HCT116 (cell line): ENCODE data around the gene ZDHHC14. TPM values are rescaled to one million over a fixed set of nuclear protein-coding genes. Genes with fewer than 3 reads are reported as not detected.

Experiments used
- ATAC-seq: fragments of 200-7000 bp; cut with Tn5 transposase; 2 replicates; pipeline ENCODE4 v1.9.1; 2020; ENCODE audit warnings: mild to moderate bottlenecking, moderate library complexity
- BruUV-seq: library from RNA; stranded (reverse); fragments of 400-500 nt; replicated peaks from 2 replicates; lab custom pipeline; 2021; lab: Mats Ljungman, UMichigan
- CTCF ChIA-PET: fragments of 300-600 bp; sonication (Branson Sonifier 250); formaldehyde crosslinking; loops from one replicate; lab custom pipeline; 2021; ENCODE audit warnings: antibody characterized with exemption; lab: Charles Lee
- POLR2A ChIA-PET: fragments of 300-600, 350-600 bp; sonication (Branson Sonifier 250); formaldehyde crosslinking; loops from one replicate; lab custom pipeline; 2021; ENCODE audit warnings: antibody characterized with exemption; lab: Charles Lee
- RAD21 ChIA-PET, 2 experiments: fragments of 300-600 bp; sonication (Branson Sonifier 250); formaldehyde crosslinking; loops; one replicate each; lab custom pipeline; 2023; ENCODE audit warnings: low total read pairs in 2 of 2; ENCODE audit not compliant: uncharacterized antibody in 2 of 2, unreplicated experiment in 2 of 2, low non-redundant PET in 1 of 2; lab: Charles Lee
- DNase-seq: peaks from one replicate; pipeline ENCODE4 v3.0.0-alpha.2; 2010; ENCODE audit warnings: low read depth, low spot score
- H2AFZ ChIP-seq: fragments of 200-600 bp; shearing (Covaris generic), sonication (generic); 2 replicates; pipeline ENCODE4 v1.6.1; 2017; ENCODE audit warnings: low read depth, mixed run types, mixed read lengths, antibody characterized with exemption, low read length; ENCODE audit not compliant: poor library complexity, severe bottlenecking
- H3K27ac ChIP-seq: 2 replicates; pipeline ENCODE4 v1.5.1; 2012; ENCODE audit warnings: low read depth, low read length
- H3K27me3 ChIP-seq: fragments of 200-600 bp; sonication (generic); 2 replicates; pipeline ENCODE4 v1.6.1; 2016; ENCODE audit warnings: mixed run types, low read length, mixed read lengths; ENCODE audit not compliant: insufficient read depth
- H3K36me3 ChIP-seq, 2 experiments: fragments of 200-500 bp in 1 of 2; fragments of 200-600 bp in 1 of 2; sonication (Bioruptor generic) in 1 of 2; sonication (generic) in 1 of 2; 2 replicates each; pipeline versions ENCODE4 v1.5.1 to v1.6.1; 2014 to 2016; ENCODE audit warnings: low read length in 2 of 2, inconsistent platforms in 1 of 2, mixed read lengths in 1 of 2, mixed run types in 1 of 2; ENCODE audit not compliant: insufficient read depth in 2 of 2, control insufficient read depth in 1 of 2
- H3K4me1 ChIP-seq, 2 experiments: fragments of 200-600 bp in 1 of 2; sonication (generic) in 1 of 2; 2 replicates each; pipeline versions ENCODE4 v1.5.1 to v1.6.1; 2012 to 2017; ENCODE audit warnings: low read length in 2 of 2, inconsistent platforms in 1 of 2, mild to moderate bottlenecking in 1 of 2, mixed read lengths in 1 of 2, mixed run types in 1 of 2, moderate library complexity in 1 of 2; ENCODE audit not compliant: insufficient read depth in 2 of 2, control insufficient read depth in 1 of 2
- H3K4me2 ChIP-seq: fragments of 200-600 bp; sonication (generic); 2 replicates; pipeline ENCODE4 v1.6.1; 2017; ENCODE audit warnings: mixed run types, low read length, mixed read lengths
- H3K4me3 ChIP-seq, 2 experiments: fragments of 200-600 bp in 1 of 2; sonication (generic) in 1 of 2; replicated peaks in 1 of 2; 2 replicates each; pipeline ENCODE4 v1.5.1; 2011 to 2016; ENCODE audit warnings: low read length in 2 of 2, control low read depth in 1 of 2, low read depth in 1 of 2, mild to moderate bottlenecking in 1 of 2, mixed read lengths in 1 of 2, mixed run types in 1 of 2
- H3K79me2 ChIP-seq: fragments of 200-600 bp; sonication (generic); 2 replicates; pipeline ENCODE4 v1.6.1; 2017; ENCODE audit warnings: mild to moderate bottlenecking, mixed run types, low read length, moderate library complexity, mixed read lengths; ENCODE audit not compliant: insufficient read depth
- H3K9ac ChIP-seq: fragments of 200-600 bp; sonication (generic); 2 replicates; pipeline ENCODE4 v1.6.1; 2016; ENCODE audit warnings: low read length, mixed read lengths
- H3K9me2 ChIP-seq: fragments of 200-600 bp; sonication (generic), shearing (Covaris generic); 2 replicates; pipeline ENCODE4 v1.6.1; 2017; ENCODE audit warnings: mixed run types, mild to moderate bottlenecking, moderate library complexity; ENCODE audit not compliant: insufficient read depth
- H3K9me3 ChIP-seq, 2 experiments: fragments of 200-500 bp in 1 of 2; fragments of 200-600 bp in 1 of 2; sonication (Bioruptor generic) in 1 of 2; sonication (generic) in 1 of 2; 2 replicates each; pipeline ENCODE4 v1.6.1; 2014 to 2017; ENCODE audit warnings: low read length in 2 of 2, mixed read lengths in 2 of 2, inconsistent platforms in 1 of 2, low read depth in 1 of 2, mild to moderate bottlenecking in 1 of 2, mixed run types in 1 of 2, moderate library complexity in 1 of 2; ENCODE audit not compliant: control insufficient read depth in 1 of 2, insufficient read depth in 1 of 2
- H4K20me1 ChIP-seq: fragments of 200-600 bp; sonication (generic), shearing (Covaris generic); 2 replicates; pipeline ENCODE4 v1.6.1; 2017; ENCODE audit warnings: mixed run types, mild to moderate bottlenecking, moderate library complexity; ENCODE audit not compliant: insufficient read depth
- CEBPB ChIP-seq: IDR thresholded peaks from 2 replicates; pipeline ENCODE4 v1.6.1; 2012; ENCODE audit warnings: low read depth
- EGR1 ChIP-seq: IDR thresholded peaks from 2 replicates; pipeline ENCODE4 v1.6.1; 2012; ENCODE audit warnings: low read depth
- EZH2 ChIP-seq: fragments of 200-600 bp; sonication (generic); IDR thresholded peaks from 2 replicates; pipeline ENCODE4 v1.6.1; 2017; ENCODE audit warnings: antibody characterized with exemption, mixed run types
- EZH2phosphoT487 ChIP-seq: fragments of 200-600 bp; IDR thresholded peaks from 2 replicates; pipeline ENCODE4 v1.6.1; 2018; ENCODE audit warnings: antibody characterized with exemption, borderline replicate concordance
- POLR2AphosphoS5 ChIP-seq: IDR thresholded peaks from 2 replicates; pipeline ENCODE4 v1.6.1; 2011; ENCODE audit warnings: mild to moderate bottlenecking, low read depth, low read length, moderate library complexity
- REST ChIP-seq: IDR thresholded peaks from 2 replicates; pipeline ENCODE4 v1.6.1; 2012; ENCODE audit warnings: low read depth
- ZBTB33 ChIP-seq: IDR thresholded peaks from 2 replicates; pipeline ENCODE4 v1.6.1; 2011; ENCODE audit warnings: mild to moderate bottlenecking, low read length, moderate library complexity; ENCODE audit not compliant: insufficient replicate concordance; ENCODE audit errors: extremely low read depth
- intact Hi-C: fragments of 100-400 bp; cut with micrococcal nuclease; formaldehyde crosslinking; loops from 2 replicates; pipeline ENCODE4 v1.10.0; 2022
- total RNA-seq: library from RNA; stranded (reverse); gene quantifications from one replicate; pipeline ENCODE4 v1.2.1, GENCODE V29; 2021; ENCODE audit not compliant: unreplicated experiment

Gene ZDHHC14
- total RNA-seq, 1 experiment from 2014 or later: 5.3 TPM

DNA sequence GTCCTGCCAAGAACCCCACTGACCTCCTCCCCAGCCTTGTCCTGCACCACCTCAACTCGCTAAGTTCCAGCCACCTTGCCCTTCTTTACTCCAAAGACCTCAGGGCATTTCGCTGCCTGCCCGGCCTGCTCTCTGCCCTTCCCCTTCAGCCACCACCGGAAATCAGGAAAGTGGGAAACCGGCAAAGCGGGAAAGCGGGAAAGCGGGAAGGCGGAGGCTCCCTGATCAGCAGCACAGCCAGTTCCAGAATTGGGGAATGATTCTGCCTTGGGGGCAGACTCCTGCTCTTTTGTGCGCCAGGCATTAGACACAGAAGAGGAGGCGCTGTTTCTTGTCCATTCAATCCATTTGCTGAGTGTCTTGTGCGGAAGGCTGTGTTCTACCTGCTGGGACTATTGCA, 111.3 kb downstream of the ZDHHC14 start:
- H4K20me1 ChIP-seq: no peaks in the 10 kb centered on the region
- POLR2A ChIA-PET: no interaction called here
- intact Hi-C loops: no loop called here
- no peak overlapping the region for H3K9ac ChIP-seq
- H3K36me3 ChIP-seq: no peaks in the 10 kb centered on the region
- H3K79me2 ChIP-seq: no peaks in the 10 kb centered on the region
- TF ChIP-seq EZH2phosphoT487: no peak
- TF ChIP-seq EZH2: no peak
- TF ChIP-seq, all 23 proteins: peak for 0
- Histone ChIP-seq H3K27me3 (no peaks in the 10 kb centered on the region), H3K4me2 (no peak overlapping the region), H3K9me3 (no peaks in the 10 kb centered on the region), H3K4me3 (no peak overlapping the region), H3K27ac (no peak overlapping the region), H2AFZ (no peak overlapping the region), H3K9me2 (no peaks in the 10 kb centered on the region), H3K4me1 (no peaks in the 10 kb centered on the region)
- CTCF ChIA-PET: no interaction called here
- BruUV-seq: no TSS peak
- ATAC-seq (no peak), DNase-seq (no peak)
- RAD21 ChIA-PET: no interaction called here

GRCh38 chr6:157492741-157493140, 111.8 kb downstream of the ZDHHC14 start:
- Histone ChIP-seq H3K9ac (no peak overlapping the region), H3K9me3 (no peaks in the 10 kb centered on the region), H3K79me2 (no peaks in the 10 kb centered on the region), H3K9me2 (no peaks in the 10 kb centered on the region), H3K4me2 (no peak overlapping the region), H3K4me1 (no peaks in the 10 kb centered on the region), H3K4me3 (no peak overlapping the region), H3K27me3 (no peaks in the 10 kb centered on the region), H3K36me3 (no peaks in the 10 kb centered on the region), H4K20me1 (no peaks in the 10 kb centered on the region), H3K27ac (no peak overlapping the region), H2AFZ (no peak overlapping the region)
- no peak for TF ChIP-seq CEBPB
- no peak for TF ChIP-seq EGR1
- TF ChIP-seq EZH2phosphoT487: no peak
- no peak for TF ChIP-seq ZBTB33
- TF ChIP-seq REST: no peak
- TF ChIP-seq POLR2AphosphoS5: no peak
- no peak for DNase-seq
- POLR2A ChIA-PET: no interaction called here
- CTCF ChIA-PET: no interaction called here
- ATAC-seq: no peak
- intact Hi-C loops: no loop called here
- RAD21 ChIA-PET: no interaction called here
- no TSS peak for BruUV-seq
